G401 (cell line): ENCODE results near the gene PIEZO2. TPM values are rescaled to one million over a fixed set of nuclear protein-coding genes. Genes with fewer than 3 reads are reported as not detected.

Source experiments
- DNase-seq: peaks from one replicate; pipeline ENCODE4 v3.0.0-alpha.2; 2015; ENCODE audit warnings: low spot score
- in situ Hi-C: cut with HindIII; loops from 2 replicates; pipeline ENCODE4 v1.10.0; 2016; ENCODE audit warnings: low sequenced_read_pairs, mixed read lengths
- total RNA-seq: library from RNA; depleted of rRNA; stranded (reverse); fragments of >200 nt; shearing (Covaris generic); gene quantifications from 2 replicates; pipeline ENCODE4 v1.2.3, GENCODE V29; 2014

The PIEZO2 gene
- total RNA-seq, 1 experiment from 2014 or later: not detected

DNA sequence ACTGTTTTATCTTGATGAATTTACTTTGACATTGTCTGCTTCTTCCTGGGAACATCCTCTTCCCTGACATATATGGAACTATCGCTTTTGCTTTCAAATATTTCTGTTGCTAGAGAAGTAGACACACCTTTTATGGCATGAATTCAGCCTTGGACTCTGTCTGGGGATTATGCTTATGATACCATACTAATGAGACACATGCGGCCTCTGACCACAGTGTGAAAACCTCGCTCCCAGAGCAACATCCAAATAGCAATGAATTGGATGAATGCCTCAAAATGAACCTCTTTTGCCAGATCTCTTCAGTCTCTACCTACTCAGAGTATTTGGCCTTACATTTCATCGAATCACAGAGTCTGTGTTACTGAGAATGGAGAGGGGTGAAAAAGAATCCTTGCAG lies 70.9 kb downstream of the PIEZO2 start:
- DNase-seq: no peak
- in situ Hi-C loops: no loop called here

DNA sequence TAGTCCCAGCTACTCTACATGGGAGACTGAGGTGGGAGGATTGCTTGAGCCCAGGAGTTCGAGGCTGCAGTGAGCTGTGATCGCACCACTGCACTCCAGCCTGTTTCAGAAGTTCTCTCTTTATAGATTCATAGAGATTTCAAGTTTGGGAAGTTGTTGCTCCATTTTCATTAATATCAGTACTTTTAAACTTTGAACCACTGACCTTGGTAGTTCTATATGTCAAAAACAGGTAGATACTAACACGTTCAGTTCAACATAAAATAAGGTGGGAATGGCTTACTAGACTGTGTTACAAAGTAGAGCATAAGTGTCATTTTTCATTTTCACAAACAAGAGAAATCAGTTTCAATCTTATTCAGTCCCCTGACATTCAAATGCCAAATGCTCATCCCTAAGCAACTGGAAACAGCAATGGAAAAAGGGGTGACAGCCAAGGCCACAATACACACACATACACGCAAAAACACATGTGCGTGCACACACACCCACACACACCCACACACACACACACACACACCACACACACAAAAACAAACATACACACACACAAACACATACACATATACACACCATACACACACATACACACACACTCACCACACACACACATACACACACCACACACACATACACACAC lies 71.7 kb downstream of the PIEZO2 start:
- in situ Hi-C loops: no loop called here

DNA sequence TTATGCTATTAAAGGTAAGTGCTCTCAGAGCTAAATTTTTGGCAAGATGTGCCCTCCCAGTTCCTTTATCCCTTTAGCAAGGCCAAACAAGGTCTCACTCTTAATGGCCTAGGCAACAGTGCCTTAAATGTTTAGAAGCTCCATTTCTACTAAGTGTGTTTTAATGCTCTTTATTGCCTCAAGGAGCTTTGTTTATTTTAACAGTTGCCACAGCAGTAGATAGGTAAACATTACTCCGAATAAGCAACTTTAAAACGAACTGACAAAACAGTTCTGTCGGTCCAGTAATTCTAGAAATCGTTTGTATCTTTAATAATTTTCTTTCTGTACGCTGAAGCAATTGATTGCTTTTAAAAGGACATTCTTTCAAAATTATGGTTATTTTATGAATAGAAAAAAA lies 74.5 kb downstream of the PIEZO2 start:
- in situ Hi-C loops: no loop called here

More for the DNA sequence above, 71.7 kb downstream of the PIEZO2 start:
- no peak for DNase-seq

DNA sequence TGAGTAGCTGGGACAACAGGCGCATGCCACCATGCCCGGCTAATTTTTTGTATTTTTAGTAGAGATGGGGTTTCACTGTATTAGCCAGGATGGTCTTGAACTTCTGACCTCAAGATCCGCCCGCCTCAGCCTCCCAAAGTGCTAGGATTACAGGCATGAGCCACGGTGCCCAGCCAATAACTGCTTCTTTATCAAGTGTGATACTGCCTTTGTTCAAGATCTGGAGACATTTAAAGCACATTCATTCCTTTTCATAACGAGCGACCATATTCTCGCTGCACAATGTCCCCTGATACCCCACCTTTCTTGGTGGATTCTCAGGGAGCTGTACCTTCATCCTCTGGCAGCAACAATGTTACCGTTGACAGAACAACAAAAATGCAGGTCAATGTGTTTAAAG lies 75.4 kb downstream of the PIEZO2 start:
- in situ Hi-C loops: no loop called here
- DNase-seq: no peak

More for the DNA sequence above, 74.5 kb downstream of the PIEZO2 start:
- DNase-seq: no peak

DNA sequence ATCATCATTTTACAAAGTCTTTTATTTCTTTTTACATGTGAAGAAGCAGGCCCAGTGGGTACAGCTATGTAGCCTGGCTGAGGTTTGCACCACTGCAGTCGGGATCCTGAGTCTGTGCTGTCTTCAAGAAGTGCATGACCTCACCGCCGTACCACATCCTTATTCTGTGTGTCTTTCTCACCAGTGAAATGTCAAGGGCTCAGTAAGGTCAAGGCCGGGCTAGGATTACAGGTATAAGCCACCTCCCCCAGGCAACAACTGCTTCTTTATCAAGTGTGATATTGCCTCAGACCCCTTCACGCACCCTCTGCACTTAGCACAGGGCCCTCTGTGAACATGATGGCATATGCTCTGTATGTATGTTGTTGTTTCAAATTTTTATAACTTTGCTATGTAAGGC lies 76.7 kb downstream of the PIEZO2 start:
- in situ Hi-C loops: no loop called here
- DNase-seq: no peak

DNA sequence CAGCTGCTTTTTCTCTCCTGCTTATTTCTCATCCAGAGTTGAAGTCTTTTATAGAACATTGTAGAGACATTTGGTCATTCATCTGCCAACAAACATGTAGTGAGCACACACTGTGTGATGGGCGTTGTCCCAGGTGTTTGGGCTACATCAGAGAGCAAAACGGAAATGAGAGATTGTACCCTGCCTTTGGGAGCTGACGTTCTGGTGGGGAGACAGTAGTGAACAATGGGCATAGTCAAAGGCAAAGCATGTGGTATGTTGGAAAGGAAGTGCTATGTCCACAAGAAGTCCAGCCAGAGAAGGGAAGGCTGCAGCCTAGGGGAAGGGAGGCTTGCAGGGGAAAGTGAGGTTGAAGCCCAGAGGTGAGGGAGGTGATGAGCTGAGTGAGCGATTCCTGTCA lies 78.1 kb downstream of the PIEZO2 start:
- DNase-seq: no peak
- in situ Hi-C loops: no loop called here

DNA sequence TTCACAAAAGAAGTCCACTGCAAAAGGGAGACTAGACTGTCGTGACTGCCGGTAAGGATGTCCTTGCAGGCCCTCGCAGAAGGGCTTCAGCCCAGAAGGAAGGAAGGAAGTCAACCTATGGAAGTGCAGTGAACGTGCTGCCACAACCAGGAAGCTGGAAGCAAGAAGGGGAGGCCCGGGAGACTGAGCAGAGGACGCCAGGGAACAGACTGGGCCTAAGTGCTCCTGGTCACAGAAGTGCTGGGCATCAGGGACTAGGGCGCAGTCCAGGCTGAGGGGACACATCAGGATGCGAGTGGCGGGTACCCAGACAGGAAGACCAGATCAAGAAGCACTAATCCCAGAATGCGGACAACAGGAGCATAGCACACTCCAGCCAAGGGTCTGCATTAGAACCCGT lies 78.8 kb downstream of the PIEZO2 start:
- DNase-seq: no peak
- in situ Hi-C loops: no loop called here

DNA sequence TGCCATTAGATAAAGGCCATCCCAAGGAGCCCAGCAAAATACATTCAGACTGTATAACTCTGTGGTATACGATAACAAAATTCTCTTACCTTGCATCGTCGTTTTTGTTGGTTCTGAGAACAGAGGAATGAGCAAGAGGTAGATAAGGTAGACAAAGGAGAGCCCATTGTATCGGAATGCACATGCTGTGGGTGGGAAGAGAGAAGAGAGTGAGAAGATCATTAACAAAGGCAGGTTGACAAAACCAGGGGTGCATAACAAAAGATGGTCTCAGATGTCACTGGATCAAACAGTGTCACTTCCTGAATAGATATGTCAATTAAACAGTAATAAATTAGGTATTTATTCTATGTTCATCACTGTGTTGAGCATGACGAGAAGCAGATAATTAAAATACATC lies 83.3 kb downstream of the PIEZO2 start:
- DNase-seq: no peak
- in situ Hi-C loops: no loop called here

DNA sequence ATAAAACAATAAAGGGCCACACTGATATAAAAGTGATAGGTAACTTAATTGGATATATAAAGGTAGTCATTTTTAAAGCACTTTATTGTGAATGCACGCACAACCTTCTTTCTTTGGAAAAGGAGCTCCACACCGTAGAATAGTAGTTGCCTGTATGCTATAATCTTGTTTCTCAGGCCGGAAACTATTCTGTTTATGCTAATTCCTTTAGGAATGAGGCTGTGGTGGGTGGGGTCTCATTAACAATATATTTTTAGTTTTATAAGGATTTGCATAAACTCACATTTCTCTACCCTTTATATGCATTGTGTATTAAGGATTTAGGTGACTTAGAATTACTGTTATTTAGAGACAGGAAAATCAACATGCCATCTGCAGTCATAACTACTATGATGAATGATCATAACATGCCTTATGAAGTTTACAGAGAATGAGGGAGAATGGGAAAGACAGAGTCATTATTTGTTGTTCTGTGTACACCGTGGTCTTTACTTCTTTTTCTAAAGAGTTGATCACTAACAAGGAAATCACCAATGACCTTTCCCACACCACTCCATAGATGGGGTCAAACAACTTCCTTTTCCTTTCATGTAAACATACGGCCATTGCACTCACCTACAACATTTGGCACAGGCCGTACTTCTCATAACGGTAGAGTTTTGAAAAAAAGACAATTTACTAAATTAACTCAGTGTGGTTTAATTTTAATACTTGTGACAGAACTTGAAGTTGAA lies 84.5 kb downstream of the PIEZO2 start:
- DNase-seq: no peak
- in situ Hi-C loops: no loop called here

DNA sequence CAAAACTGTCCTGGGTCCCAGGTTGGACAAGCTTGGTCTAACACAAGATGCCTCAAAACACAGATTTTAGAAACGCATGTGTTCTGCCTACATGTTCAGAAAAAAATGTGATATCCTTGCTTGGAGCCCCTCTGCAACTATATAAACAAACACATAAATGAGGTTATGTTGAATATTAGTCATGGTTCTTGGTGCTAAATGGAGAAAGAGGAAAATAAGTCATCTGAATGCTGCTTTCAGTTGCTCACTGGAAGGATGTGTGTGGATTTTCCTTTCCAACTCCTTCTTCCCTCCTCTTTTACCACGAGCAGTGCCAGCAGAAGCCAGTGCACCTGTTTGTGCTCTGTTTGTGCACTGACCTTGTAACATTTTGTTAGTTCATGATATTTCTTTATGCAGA lies 85.3 kb downstream of the PIEZO2 start:
- no peak for DNase-seq
- in situ Hi-C loops: no loop called here

DNA sequence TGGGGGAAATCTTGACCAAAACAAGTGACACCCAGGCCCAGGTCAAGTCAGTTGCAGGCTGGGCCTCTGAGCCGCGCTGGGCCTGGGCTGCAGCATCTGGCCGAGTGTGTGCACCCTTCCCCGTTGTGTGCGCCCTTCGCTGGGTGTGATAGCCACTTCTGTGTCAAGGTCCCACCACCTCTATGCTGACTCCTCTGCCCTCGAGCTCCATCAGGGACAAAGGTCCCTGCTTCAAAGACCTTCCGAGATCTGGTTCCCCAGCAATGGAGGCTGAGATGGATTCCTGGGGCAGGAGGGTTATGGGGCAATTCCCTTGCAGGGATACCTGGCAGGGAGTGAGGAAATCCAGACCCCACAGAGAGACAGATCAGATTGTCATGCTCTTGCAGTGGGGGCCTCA lies 93.6 kb downstream of the PIEZO2 start:
- in situ Hi-C loops: no loop called here

DNA sequence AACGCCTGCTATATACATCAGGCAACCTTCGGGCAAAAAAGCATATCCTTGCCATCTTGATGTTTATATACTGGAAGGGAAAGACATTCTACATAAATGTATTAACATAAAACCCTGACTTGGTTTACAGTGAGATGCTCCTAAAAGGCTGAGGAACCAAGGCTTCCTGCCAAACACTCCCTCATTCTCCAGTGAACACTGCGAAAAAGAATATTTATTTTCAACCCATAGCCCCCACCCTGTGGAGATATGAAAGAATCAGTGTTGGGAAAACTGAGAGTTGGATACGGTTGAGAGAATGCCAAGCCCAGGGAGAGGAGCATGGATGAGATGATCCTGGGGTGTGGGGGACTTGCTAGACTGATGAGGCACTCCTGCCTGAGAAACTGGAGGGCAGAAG lies 94.9 kb downstream of the PIEZO2 start:
- DNase-seq: no peak
- in situ Hi-C loops: no loop called here

More for the DNA sequence above, 93.6 kb downstream of the PIEZO2 start:
- DNase-seq: no peak

DNA sequence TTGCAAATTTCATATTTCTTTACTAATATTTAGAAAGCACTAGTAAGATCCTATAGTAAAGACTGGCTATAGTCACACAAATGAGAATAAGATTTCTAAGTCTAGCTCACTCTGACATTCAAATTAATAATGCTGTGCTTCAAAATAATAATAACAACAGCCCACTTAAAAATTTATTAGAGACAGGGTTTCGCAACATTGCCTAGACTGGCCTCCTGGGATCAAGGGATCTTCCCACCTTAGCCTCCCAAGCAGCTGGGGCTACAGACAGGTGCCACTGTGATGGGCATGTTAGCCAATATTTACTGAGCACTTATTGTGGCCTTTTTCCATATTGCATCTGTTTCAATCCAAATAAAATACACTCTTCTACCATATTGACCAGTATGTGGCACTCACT lies 96.1 kb downstream of the PIEZO2 start:
- DNase-seq: no peak
- in situ Hi-C loops: no loop called here

DNA sequence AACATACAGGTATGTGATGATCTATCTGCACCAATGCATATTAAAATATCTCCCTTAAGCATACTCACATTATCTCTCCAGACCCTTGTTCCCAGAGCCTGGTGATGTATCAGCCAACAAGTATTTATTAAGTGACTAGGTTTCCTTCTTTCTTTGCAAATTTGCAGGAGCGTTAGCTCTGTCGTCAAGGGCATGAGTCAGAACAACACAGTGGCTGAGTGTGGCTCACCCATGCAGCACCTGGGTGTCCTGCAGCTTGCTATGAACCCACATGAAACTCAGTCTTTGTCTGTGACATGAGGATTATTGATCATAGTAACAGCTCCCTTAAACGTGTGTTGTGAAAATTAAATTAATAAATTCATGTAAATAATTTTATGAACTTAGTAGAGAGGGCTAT lies 96.6 kb downstream of the PIEZO2 start:
- no peak for DNase-seq
- in situ Hi-C loops: no loop called here

DNA sequence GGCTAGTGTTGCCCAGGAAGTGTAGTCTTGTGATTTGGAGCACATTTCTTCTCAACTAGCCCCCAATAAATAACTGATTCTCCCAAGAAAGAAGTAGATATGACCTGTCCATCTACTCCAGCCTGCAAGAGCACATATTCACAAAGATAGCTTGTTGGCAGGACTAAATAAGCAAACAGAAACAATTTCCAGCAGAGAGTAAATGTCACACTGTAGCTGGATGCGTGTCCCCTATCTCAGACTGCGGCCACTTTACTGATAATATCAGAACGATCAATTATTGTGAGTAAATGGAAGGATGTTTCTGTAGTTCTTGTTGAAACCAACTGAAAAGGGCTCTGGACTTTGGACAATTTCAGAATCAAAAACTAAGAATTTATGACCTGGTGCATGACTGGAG lies 97.9 kb downstream of the PIEZO2 start:
- no peak for DNase-seq
- in situ Hi-C loops: no loop called here

DNA sequence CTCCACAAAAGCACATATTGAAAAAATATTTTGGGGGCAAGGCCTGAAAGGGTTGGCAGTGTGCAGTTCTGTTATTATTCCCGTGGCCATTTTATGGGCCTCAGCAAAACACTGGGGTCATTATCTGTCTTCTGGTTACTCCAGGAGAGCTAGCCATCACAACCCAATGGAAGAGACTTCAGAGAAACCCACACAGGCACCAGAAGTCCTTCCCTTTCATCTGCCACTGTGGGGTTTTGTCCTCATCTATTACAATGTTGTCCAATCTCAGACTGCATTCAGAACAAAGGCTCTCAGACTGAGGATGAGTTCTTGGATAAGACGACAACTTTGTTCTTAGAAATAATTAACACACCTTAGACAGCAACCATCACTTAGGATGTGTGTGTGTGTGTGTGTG lies 98.4 kb downstream of the PIEZO2 start:
- in situ Hi-C loops: no loop called here
- DNase-seq: no peak

DNA sequence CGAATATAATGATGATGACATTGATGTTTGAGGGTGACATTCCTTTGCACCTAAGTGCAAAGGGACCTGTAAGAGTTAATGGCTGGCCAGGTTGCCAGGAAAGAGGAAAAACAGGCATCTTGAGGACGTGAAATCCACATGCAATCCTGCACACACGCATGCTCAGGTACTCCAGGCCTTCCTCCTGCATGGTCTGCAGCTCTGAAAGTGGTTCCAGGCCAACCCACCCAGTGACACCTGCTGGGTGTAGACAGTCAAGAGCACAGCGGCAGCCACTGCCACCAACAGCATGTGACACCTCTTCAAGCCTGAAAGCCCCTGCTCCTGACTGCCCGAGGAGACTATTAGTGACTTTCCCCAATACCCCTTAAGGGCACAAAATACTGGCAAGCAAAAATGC lies 101.6 kb downstream of the PIEZO2 start:
- in situ Hi-C loops: no loop called here
- no peak for DNase-seq

DNA sequence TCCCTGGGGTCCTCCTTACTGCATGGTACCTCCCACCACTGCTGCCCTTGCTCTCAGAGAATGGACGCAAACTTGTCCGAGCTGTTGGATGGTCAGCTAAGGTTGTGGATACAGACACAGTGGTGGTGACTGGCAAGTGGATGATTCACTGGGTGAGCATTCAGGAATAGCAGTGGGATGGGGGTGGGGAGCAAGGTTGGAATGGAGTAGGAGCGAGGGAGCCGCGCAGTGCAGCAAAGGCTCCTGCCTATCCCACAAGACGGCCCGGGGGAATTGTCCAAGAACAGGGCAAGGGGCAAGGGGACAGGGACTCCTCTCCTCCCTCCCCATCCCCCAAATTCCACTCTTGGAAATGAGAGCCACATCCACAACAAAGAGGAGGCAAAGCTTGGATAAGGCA lies 102.2 kb downstream of the PIEZO2 start:
- in situ Hi-C loops: no loop called here
- DNase-seq: no peak

DNA sequence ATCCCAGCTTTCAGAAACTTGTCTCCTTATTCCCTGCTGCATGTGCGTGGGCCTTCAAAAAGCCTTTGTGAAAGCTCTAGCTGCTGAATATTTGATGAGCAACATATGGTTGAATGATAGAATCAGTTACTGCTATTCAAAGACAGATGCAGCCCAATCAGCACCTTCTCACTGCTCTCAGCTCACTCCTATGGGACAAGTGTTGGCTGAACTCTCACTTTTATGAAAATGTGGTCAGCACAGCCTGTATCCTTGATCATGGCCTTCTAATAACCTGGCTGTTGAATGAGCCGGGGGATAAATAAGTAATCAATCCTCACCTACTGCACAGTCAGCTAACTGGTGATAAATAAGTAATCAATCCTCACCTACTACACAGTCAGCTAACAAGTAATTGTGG lies 103.2 kb downstream of the PIEZO2 start:
- no peak for DNase-seq
- in situ Hi-C loops: no loop called here

DNA sequence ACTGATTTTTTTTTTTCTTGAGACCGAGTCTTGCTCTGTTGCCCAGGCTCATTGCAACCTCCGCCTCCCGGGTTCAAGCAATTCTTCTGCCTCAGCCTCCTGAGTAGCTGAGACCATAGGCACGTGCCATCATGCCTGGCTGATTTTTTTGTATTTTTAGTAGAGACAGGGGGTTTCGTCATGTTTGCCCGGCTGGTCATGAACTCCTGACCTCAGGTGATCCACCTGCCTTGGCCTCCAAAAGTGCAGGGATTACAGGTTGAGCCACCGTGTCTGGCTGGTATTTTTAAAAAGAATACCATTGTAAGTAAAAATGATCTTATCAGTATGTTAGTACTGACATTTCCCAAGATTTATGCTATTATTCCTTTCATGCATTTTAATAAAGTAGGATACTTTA lies 105.7 kb downstream of the PIEZO2 start:
- DNase-seq: no peak
- in situ Hi-C loops: no loop called here

DNA sequence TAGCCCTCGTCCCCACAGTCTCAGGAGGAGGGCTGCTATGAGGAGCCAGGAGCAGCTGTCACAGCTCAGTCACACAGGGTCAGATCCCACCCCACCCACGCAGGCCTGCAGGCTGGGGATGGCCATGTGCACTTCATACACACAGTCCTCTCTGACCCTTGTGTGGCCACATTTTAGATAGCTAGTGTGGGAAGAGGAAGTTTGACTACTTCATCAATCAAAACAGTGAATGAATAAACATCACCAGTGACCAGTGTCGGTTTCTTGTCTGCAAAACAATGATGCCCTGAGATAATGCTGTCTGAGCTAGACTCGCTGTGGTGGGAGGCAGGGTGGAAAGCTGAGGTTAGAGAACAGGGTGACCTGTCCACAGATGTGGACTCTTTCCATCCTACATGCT lies 107.1 kb downstream of the PIEZO2 start:
- in situ Hi-C loops: no loop called here
- no peak for DNase-seq
